ENCODE measurements around the gene ZFYVE1. TPM values are rescaled to one million over a fixed set of nuclear protein-coding genes. Genes with fewer than 3 reads are reported as not detected.

Gene ZFYVE1
- total and polyA plus RNA-seq, 2 donors (not counting 3 experiments of a cell fraction or from before 2014, with no cell fraction given): 27.3 to 29.2 TPM

GRCh38 chr14:72924337-72924736 lies 102.6 kb downstream of the ZFYVE1 start:
- TF ChIP-seq EZH2 (IDR thresholded peaks at IDR 0.05; ENCODE audit: borderline replicate concordance, low read depth, low read length, severe bottlenecking) (no peak), CTCF (IDR thresholded peaks at IDR 0.05; ENCODE audit: extremely low read depth in 1 of 2, insufficient read depth in 1 of 2, low read depth in 1 of 2, low read length in 2 of 2) (no peak), GATA2 (IDR thresholded peaks at IDR 0.05; ENCODE audit: insufficient read depth, insufficient read length, low read depth, low read length) (no peak), JUN (IDR thresholded peaks at IDR 0.05; ENCODE audit: borderline replicate concordance, insufficient read depth, insufficient read length, low read depth) (no peak), MAX (IDR thresholded peaks at IDR 0.05; ENCODE audit: insufficient read depth, insufficient read length) (no peak), POLR2AphosphoS5 (IDR thresholded peaks at IDR 0.05; ENCODE audit: insufficient read depth, low read depth, low read length) (no peak), FOS (IDR thresholded peaks at IDR 0.05; ENCODE audit: borderline replicate concordance, insufficient read depth, low read length) (no peak), MYC (IDR thresholded peaks at IDR 0.05; ENCODE audit: low read depth, low read length) (no peak), POLR2A (IDR thresholded peaks at IDR 0.05; ENCODE audit: low read depth, low read length) (no peak)
- no TSS peak for BruUV-seq (replicated peaks)
- H3K36me3 ChIP-seq (ENCODE audit: control insufficient read depth in 2 of 2, extremely low read depth in 1 of 2, insufficient read depth in 2 of 2, low read length in 2 of 2): no peaks in the 10 kb centered on the region
- ChIA-PET CTCF (interaction anchor here (1.9 to 5.2 kb wide), 3 partner anchors 19 to 410 kb away, joined by 8 to 31 read pairs (median 8); no protein-coding TSS in a partner anchor), POLR2A (interaction anchor here (0.6 kb wide), 1 partner anchor 562 kb away, joined by 3 read pairs; no protein-coding TSS in a partner anchor)
- dilution Hi-C loops (cut with MboI; ENCODE audit: extremely low pct_ligation_motif_present, low sequenced_read_pairs) (no loop called here), intact Hi-C loops (cut with micrococcal nuclease) (no loop called here)
- DNase-seq (ENCODE audit: low read depth, low spot score) (no peak), FAIRE-seq (no peak)
- H3K4me3 ChIP-seq (replicated peaks in 1 of 3; ENCODE audit: insufficient read depth in 1 of 3, low read depth in 1 of 3, low read length in 3 of 3): no peak overlapping the region
- no peaks in the 10 kb centered on the region for H3K79me2 ChIP-seq (ENCODE audit: control insufficient read depth, insufficient read depth, low read length)
- no peak overlapping the region for H2AFZ ChIP-seq (ENCODE audit: low read depth, low read length)
- H3K27ac ChIP-seq (ENCODE audit: insufficient read depth, low read depth, low read length): no peak overlapping the region
- H3K27me3 ChIP-seq (ENCODE audit: control insufficient read depth in 2 of 2, insufficient read depth in 2 of 2, low read length in 2 of 2): peaks cover 6 to 11% of the 10 kb centered on the region in 2 experiments
- peaks cover 10% of the 10 kb centered on the region for H3K4me1 ChIP-seq (ENCODE audit: control insufficient read depth, extremely low read depth, insufficient read depth, low read length)
- no peak overlapping the region for H3K9ac ChIP-seq (replicated peaks; ENCODE audit: extremely low read depth, insufficient read depth, low read length)
- no peak overlapping the region for H3K4me2 ChIP-seq (ENCODE audit: insufficient read depth, low read length)
- no peaks in the 10 kb centered on the region for H3K9me3 ChIP-seq (replicated peaks; ENCODE audit: control insufficient read depth, insufficient read depth, low read length)
- H3K9me1 ChIP-seq (replicated peaks; ENCODE audit: control insufficient read depth, extremely low read depth, insufficient read depth, low read length): no peaks in the 10 kb centered on the region
- no peaks in the 10 kb centered on the region for H4K20me1 ChIP-seq (replicated peaks; ENCODE audit: control insufficient read depth, extremely low read depth, insufficient read depth, low read length)
